Mesodermal cell (in vitro differentiated cells): ENCODE measurements around the gene IL1RAPL1.

ENCODE experiments used
- H3K27ac ChIP-seq: 2 replicates; pipeline ENCODE4 v1.7.0; 2013; ENCODE audit warnings: mild to moderate bottlenecking, low read depth, low read length, moderate library complexity; ENCODE audit not compliant: severe bottlenecking
- H3K36me3 ChIP-seq: 2 replicates; pipeline ENCODE4 v1.7.1; 2013; ENCODE audit warnings: mild to moderate bottlenecking, low read length, moderate library complexity; ENCODE audit not compliant: control insufficient read depth, insufficient read depth
- H3K4me1 ChIP-seq: one replicate; pipeline ENCODE4 v1.7.1; 2013; ENCODE audit warnings: mild to moderate bottlenecking, low read length; ENCODE audit not compliant: insufficient read depth, control insufficient read depth, poor library complexity, severe bottlenecking
- H3K4me3 ChIP-seq: 2 replicates; pipeline ENCODE4 v1.7.0; 2013; ENCODE audit warnings: low read length, control low read depth, mild to moderate bottlenecking; ENCODE audit not compliant: insufficient read depth, poor library complexity, severe bottlenecking; ENCODE audit errors: extremely low read depth
- H3K9me3 ChIP-seq: 2 replicates; pipeline ENCODE4 v1.7.1; 2013; ENCODE audit warnings: mild to moderate bottlenecking, low read length, moderate library complexity; ENCODE audit not compliant: control insufficient read depth
- WGBS, 2 experiments: methylation state at CpG; one replicate each; pipeline ENCODE4 v1.1.5; 2013; ENCODE audit warnings: missing lambda C conversion rate in 2 of 2; ENCODE audit not compliant: insufficient coverage in 2 of 2; 5-methylcytosine and 5-hydroxymethylcytosine counted together

Gene IL1RAPL1

GRCh38 chrX:29699239-29699638, 1112.0 kb downstream of the IL1RAPL1 start:
- H3K4me1 ChIP-seq, result no peaks in the 10 kb centered on the region
- no peak overlapping the region for H3K4me3 ChIP-seq
- no peak overlapping the region for H3K27ac ChIP-seq
- no CpG with 5 or more reads among the region's 1 CpG for WGBS, 2 experiments
- H3K36me3 ChIP-seq, result no peaks in the 10 kb centered on the region
- no peaks in the 10 kb centered on the region for H3K9me3 ChIP-seq

- no peaks in the 10 kb centered on the region for H3K4me1 ChIP-seq
- H3K36me3 ChIP-seq, result no peaks in the 10 kb centered on the region
- no peaks in the 10 kb centered on the region for H3K9me3 ChIP-seq
- H3K4me3 ChIP-seq, result no peak overlapping the region
- no CpG with 5 or more reads among the region's 2 CpGs for WGBS, 2 experiments
- H3K27ac ChIP-seq, result no peak overlapping the region
Measured at GRCh38 chrX:29707088-29707487, 1119.8 kb downstream of the IL1RAPL1 start.

- no CpG with 5 or more reads among the region's 2 CpGs for WGBS, 2 experiments
- H3K9me3 ChIP-seq, result no peaks in the 10 kb centered on the region
- no peaks in the 10 kb centered on the region for H3K36me3 ChIP-seq
- H3K4me3 ChIP-seq, result no peak overlapping the region
- H3K4me1 ChIP-seq, result no peaks in the 10 kb centered on the region
- H3K27ac ChIP-seq, result no peak overlapping the region
Measured at GRCh38 chrX:29721152-29721551, 1133.9 kb downstream of the IL1RAPL1 start.

GRCh38 chrX:29724316-29724715, 1137.1 kb downstream of the IL1RAPL1 start:
- H3K4me3 ChIP-seq, result no peak overlapping the region
- no peaks in the 10 kb centered on the region for H3K4me1 ChIP-seq
- H3K27ac ChIP-seq, result no peak overlapping the region
- WGBS, 2 experiments, result no CpG with 5 or more reads among the region's 1 CpG
- no peaks in the 10 kb centered on the region for H3K9me3 ChIP-seq
- H3K36me3 ChIP-seq, result no peaks in the 10 kb centered on the region

- WGBS, 2 experiments, result 100% methylated on average over 1 of the region's 2 CpGs; no CpG with 5 or more reads in 1 of the 2 experiments
- no peaks in the 10 kb centered on the region for H3K9me3 ChIP-seq
- H3K36me3 ChIP-seq, result no peaks in the 10 kb centered on the region
- H3K4me1 ChIP-seq, result no peaks in the 10 kb centered on the region
- H3K4me3 ChIP-seq, result no peak overlapping the region
- H3K27ac ChIP-seq, result no peak overlapping the region
Measured at GRCh38 chrX:29726811-29727210, 1139.6 kb downstream of the IL1RAPL1 start.

GRCh38 chrX:29728639-29729038, 1141.4 kb downstream of the IL1RAPL1 start:
- Histone ChIP-seq H3K4me3 (no peak overlapping the region), H3K36me3 (no peaks in the 10 kb centered on the region), H3K27ac (no peak overlapping the region), H3K4me1 (no peaks in the 10 kb centered on the region), H3K9me3 (no peaks in the 10 kb centered on the region)
- no CpG with 5 or more reads among the region's 2 CpGs for WGBS, 2 experiments

GRCh38 chrX:29744966-29745365, 1157.7 kb downstream of the IL1RAPL1 start:
- Histone ChIP-seq H3K4me3 (no peak overlapping the region), H3K36me3 (no peaks in the 10 kb centered on the region), H3K4me1 (no peaks in the 10 kb centered on the region), H3K27ac (no peak overlapping the region), H3K9me3 (no peaks in the 10 kb centered on the region)
- no CpG with 5 or more reads among the region's 2 CpGs for WGBS, 2 experiments

GRCh38 chrX:29746326-29746725, 1159.1 kb downstream of the IL1RAPL1 start:
- Histone ChIP-seq H3K36me3 (no peaks in the 10 kb centered on the region), H3K4me3 (no peak overlapping the region), H3K9me3 (no peaks in the 10 kb centered on the region), H3K4me1 (no peaks in the 10 kb centered on the region), H3K27ac (no peak overlapping the region)
- WGBS, 2 experiments, result 61 to 100% methylated on average over 2 to 4 of the region's 4 CpGs

- no peak overlapping the region for H3K27ac ChIP-seq
- no CpG with 5 or more reads among the region's 4 CpGs for WGBS, 2 experiments
- no peak overlapping the region for H3K4me3 ChIP-seq
- no peaks in the 10 kb centered on the region for H3K9me3 ChIP-seq
- H3K36me3 ChIP-seq, result no peaks in the 10 kb centered on the region
- H3K4me1 ChIP-seq, result no peaks in the 10 kb centered on the region
Measured at GRCh38 chrX:29762006-29762405, 1174.8 kb downstream of the IL1RAPL1 start.

GRCh38 chrX:29775890-29776289, 1188.6 kb downstream of the IL1RAPL1 start:
- WGBS, 2 experiments, result 94 to 100% methylated on average over 2 to 3 of the region's 5 CpGs
- H3K4me3 ChIP-seq, result no peak overlapping the region
- H3K27ac ChIP-seq, result no peak overlapping the region
- no peaks in the 10 kb centered on the region for H3K4me1 ChIP-seq
- H3K36me3 ChIP-seq, result no peaks in the 10 kb centered on the region
- H3K9me3 ChIP-seq, result no peaks in the 10 kb centered on the region

GRCh38 chrX:29787656-29788055, 1200.4 kb downstream of the IL1RAPL1 start:
- no peaks in the 10 kb centered on the region for H3K36me3 ChIP-seq
- WGBS, 2 experiments, result no CpG with 5 or more reads among the region's 2 CpGs
- H3K27ac ChIP-seq, result no peak overlapping the region
- H3K9me3 ChIP-seq, result no peaks in the 10 kb centered on the region
- H3K4me3 ChIP-seq, result no peak overlapping the region
- H3K4me1 ChIP-seq, result no peaks in the 10 kb centered on the region
